Mesenteric fat pad (tissue), 1 donor: ENCODE results near the gene AGPAT2. TPM values are rescaled to one million over a fixed set of nuclear protein-coding genes. Genes with fewer than 3 reads are reported as not detected.
"Not testable (repeated sequence)": the region's sequence is repeated elsewhere in the genome, so short reads cannot be mapped to it uniquely, and the experiment has no call there.

Source experiments
- DNase-seq: peaks from one replicate; pipeline ENCODE4 v3.0.0-alpha.2; 2020; ENCODE audit warnings: low spot score
- total RNA-seq: library from RNA; stranded (reverse); fragmentation: NEBNext Ultra II Directional; extraction: Animal tissue kit (Norgen Biotek cat#: 25700); gene quantifications from one replicate; pipeline ENCODE4 v1.2.1, GENCODE V29; 2021
- donor health status: DM: yes; HTN: yes; CAD: no.

AGPAT2 gene
- total RNA-seq, 1 donor from 2014 or later, result 547 TPM

- DNase-seq, result no peak
Observed at GRCh38 chr9:136720898-136721338, 33.7 kb upstream of the AGPAT2 start.

- no peak for DNase-seq
Observed at GRCh38 chr9:136720251-136720897, 33.1 kb upstream of the AGPAT2 start.

- no peak for DNase-seq
Observed at GRCh38 chr9:136719195-136719880, 32.1 kb upstream of the AGPAT2 start.

- no peak for DNase-seq
Observed at GRCh38 chr9:136718345-136719194, 31.3 kb upstream of the AGPAT2 start.

GRCh38 chr9:136717399-136717798 lies 30.1 kb upstream of the AGPAT2 start:
- no peak for DNase-seq

- DNase-seq, result no peak
Observed at GRCh38 chr9:136714893-136715274, 27.6 kb upstream of the AGPAT2 start.

GRCh38 chr9:136714096-136714892 lies 27.0 kb upstream of the AGPAT2 start:
- no peak for DNase-seq

GRCh38 chr9:136713550-136713949 lies 26.3 kb upstream of the AGPAT2 start:
- DNase-seq, result no peak

- no peak for DNase-seq
Observed at GRCh38 chr9:136712690-136713544, 25.7 kb upstream of the AGPAT2 start.

GRCh38 chr9:136711751-136712689 lies 24.8 kb upstream of the AGPAT2 start, which contains the start of gene DIPK1B:
TSS of gene DIPK1B (plus strand) at chr9:136712572. CDS start at chr9:136712666, 94 bp downstream.
- DNase-seq, result no peak

GRCh38 chr9:136711219-136711648 lies 24.0 kb upstream of the AGPAT2 start:
- DNase-seq, result not testable (repeated sequence)

- no peak for DNase-seq
Observed at GRCh38 chr9:136710543-136710942, 23.3 kb upstream of the AGPAT2 start.

GRCh38 chr9:136709454-136710109 lies 22.3 kb upstream of the AGPAT2 start:
- DNase-seq, result no peak

GRCh38 chr9:136707849-136708517 lies 20.7 kb upstream of the AGPAT2 start:
- DNase-seq, result no peak

- no peak for DNase-seq
Observed at GRCh38 chr9:136707011-136707410, 19.8 kb upstream of the AGPAT2 start.

- no peak for DNase-seq
Observed at GRCh38 chr9:136705564-136705963, 18.3 kb upstream of the AGPAT2 start.

- not testable (repeated sequence) for DNase-seq
Observed at GRCh38 chr9:136704741-136705140, 17.5 kb upstream of the AGPAT2 start.
